Measurements from ENCODE around the gene GCH1. TPM values are rescaled to one million over a fixed set of nuclear protein-coding genes. Genes with fewer than 3 reads are reported as not detected.
"Not testable (repeated sequence)": the region's sequence is repeated elsewhere in the genome, so short reads cannot be mapped to it uniquely, and the experiment has no call there.

GCH1 gene
- total RNA-seq, 4 donors from 2014 or later = 24.3 to 43.4 (median 28.3) TPM

DNA sequence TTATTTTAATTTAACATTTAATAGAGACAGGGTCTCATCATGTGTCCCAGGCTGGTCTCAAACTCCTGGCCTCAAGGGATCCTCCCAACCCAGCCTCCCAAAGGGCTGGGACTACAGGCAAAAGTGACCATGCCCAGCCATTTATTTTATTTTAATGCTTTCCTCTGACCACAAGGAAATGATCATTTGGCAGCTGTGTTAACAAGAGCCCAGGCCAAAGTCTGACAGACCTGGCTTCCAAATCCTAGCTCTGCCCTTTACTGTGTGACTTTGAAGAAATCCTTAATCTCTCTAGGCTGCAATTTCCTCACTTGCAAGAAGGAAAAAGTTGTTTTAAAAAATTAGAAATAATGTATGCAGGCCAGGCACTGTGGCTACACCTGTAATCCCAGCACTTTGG is 16.7 kb upstream of the GCH1 start:
- no peaks in the 10 kb centered on the region for H3K36me3 ChIP-seq
- no peak for DNase-seq
- H3K4me3 ChIP-seq = no peak overlapping the region
- no peaks in the 10 kb centered on the region for H3K4me1 ChIP-seq
- H3K9me3 ChIP-seq = no peaks in the 10 kb centered on the region
- in situ Hi-C loops (cut with MboI; ENCODE audit: low pct_ligation_motif_present in 1 of 4, low pct_unique_long_range_greater_than_20kb in 1 of 4, low sequenced_read_pairs in 3 of 4) (no loop called here), intact Hi-C loops (cut with DNase I; ENCODE audit: low total_unique reads) (no loop called here)
- no peak overlapping the region for H3K27ac ChIP-seq
- no peaks in the 10 kb centered on the region for H3K27me3 ChIP-seq
- TF ChIP-seq EP300 (IDR thresholded peaks at IDR 0.05; ENCODE audit: low read depth) (no peak), POLR2A (IDR thresholded peaks at IDR 0.05) (no peak), POLR2AphosphoS5 (IDR thresholded peaks at IDR 0.05) (no peak)
- TF ChIP-seq, protein P1, sequence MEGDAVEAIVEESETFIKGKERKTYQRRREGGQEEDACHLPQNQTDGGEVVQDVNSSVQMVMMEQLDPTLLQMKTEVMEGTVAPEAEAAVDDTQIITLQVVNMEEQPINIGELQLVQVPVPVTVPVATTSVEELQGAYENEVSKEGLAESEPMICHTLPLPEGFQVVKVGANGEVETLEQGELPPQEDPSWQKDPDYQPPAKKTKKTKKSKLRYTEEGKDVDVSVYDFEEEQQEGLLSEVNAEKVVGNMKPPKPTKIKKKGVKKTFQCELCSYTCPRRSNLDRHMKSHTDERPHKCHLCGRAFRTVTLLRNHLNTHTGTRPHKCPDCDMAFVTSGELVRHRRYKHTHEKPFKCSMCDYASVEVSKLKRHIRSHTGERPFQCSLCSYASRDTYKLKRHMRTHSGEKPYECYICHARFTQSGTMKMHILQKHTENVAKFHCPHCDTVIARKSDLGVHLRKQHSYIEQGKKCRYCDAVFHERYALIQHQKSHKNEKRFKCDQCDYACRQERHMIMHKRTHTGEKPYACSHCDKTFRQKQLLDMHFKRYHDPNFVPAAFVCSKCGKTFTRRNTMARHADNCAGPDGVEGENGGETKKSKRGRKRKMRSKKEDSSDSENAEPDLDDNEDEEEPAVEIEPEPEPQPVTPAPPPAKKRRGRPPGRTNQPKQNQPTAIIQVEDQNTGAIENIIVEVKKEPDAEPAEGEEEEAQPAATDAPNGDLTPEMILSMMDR (IDR thresholded peaks at IDR 0.05) = no peak

DNA sequence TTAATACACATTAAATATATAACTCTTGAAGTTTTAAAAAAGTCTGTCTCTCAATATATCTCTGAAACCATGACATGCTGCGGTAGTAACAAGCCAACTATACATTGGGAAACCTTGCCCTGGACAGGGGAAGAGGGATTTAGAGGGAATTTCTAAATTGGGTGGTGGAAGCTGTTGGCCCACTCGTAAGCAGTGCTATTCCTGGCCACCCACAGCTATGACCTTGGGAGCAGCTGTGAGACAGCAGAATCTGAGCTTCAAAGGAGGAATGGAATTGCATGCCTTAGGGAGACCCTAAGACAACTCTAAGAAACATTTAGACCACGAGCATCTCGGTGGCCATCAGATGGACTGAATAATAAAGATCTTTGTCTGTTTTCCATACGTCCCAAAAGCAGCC is 15.8 kb upstream of the GCH1 start:
- no peak overlapping the region for H3K4me3 ChIP-seq
- in situ Hi-C loops (cut with MboI; ENCODE audit: low pct_ligation_motif_present in 1 of 4, low pct_unique_long_range_greater_than_20kb in 1 of 4, low sequenced_read_pairs in 3 of 4) (no loop called here), intact Hi-C loops (cut with DNase I; ENCODE audit: low total_unique reads) (no loop called here)
- no peaks in the 10 kb centered on the region for H3K4me1 ChIP-seq
- no peaks in the 10 kb centered on the region for H3K27me3 ChIP-seq
- 77 to 84% methylated on average over 2 to 5 of the region's 5 CpGs for WGBS, 2 donors (ENCODE audit: low coverage in 1 of 2)
- no peaks in the 10 kb centered on the region for H3K36me3 ChIP-seq
- DNase-seq = no peak
- TF ChIP-seq POLR2AphosphoS5 (IDR thresholded peaks at IDR 0.05) (no peak), POLR2A (IDR thresholded peaks at IDR 0.05) (no peak), EP300 (IDR thresholded peaks at IDR 0.05; ENCODE audit: low read depth) (no peak)
- TF ChIP-seq, protein P1 (IDR thresholded peaks at IDR 0.05) = no peak
- no peaks in the 10 kb centered on the region for H3K9me3 ChIP-seq
- H3K27ac ChIP-seq = no peak overlapping the region

DNA sequence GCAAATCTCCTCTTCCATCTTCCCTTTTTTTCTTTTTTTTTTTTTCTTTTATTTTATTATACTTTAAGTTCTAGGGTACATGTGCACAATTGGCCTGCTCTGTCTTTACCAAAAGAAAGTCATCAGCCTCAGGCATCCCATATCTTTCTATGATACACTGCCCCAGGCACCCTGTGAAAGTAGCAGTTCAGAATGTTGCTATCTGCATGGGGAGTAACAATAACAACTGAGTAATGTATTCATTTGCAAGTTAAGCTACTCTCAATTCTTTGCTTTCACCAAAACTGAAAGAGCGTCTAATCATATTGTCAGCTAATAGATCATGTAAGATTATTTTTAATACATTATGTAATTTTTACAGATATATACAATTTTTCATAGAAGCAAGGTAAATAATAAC is 13.5 kb upstream of the GCH1 start:
- intact Hi-C loops (cut with DNase I; ENCODE audit: low total_unique reads) (no loop called here), in situ Hi-C loops (cut with MboI; ENCODE audit: low pct_ligation_motif_present in 1 of 4, low pct_unique_long_range_greater_than_20kb in 1 of 4, low sequenced_read_pairs in 3 of 4) (no loop called here)
- no peaks in the 10 kb centered on the region for H3K36me3 ChIP-seq
- no peaks in the 10 kb centered on the region for H3K4me1 ChIP-seq
- DNase-seq = no peak
- H3K27ac ChIP-seq = no peak overlapping the region
- no peaks in the 10 kb centered on the region for H3K9me3 ChIP-seq
- H3K4me3 ChIP-seq = no peak overlapping the region
- TF ChIP-seq POLR2AphosphoS5 (IDR thresholded peaks at IDR 0.05) (no peak), EP300 (IDR thresholded peaks at IDR 0.05; ENCODE audit: low read depth) (no peak), POLR2A (IDR thresholded peaks at IDR 0.05) (no peak)
- TF ChIP-seq, protein P1 (IDR thresholded peaks at IDR 0.05) = no peak
- WGBS, 2 donors (ENCODE audit: low coverage in 1 of 2) = 95 to 100% methylated on average over 1 of the region's 1 CpG
- H3K27me3 ChIP-seq = no peaks in the 10 kb centered on the region

DNA sequence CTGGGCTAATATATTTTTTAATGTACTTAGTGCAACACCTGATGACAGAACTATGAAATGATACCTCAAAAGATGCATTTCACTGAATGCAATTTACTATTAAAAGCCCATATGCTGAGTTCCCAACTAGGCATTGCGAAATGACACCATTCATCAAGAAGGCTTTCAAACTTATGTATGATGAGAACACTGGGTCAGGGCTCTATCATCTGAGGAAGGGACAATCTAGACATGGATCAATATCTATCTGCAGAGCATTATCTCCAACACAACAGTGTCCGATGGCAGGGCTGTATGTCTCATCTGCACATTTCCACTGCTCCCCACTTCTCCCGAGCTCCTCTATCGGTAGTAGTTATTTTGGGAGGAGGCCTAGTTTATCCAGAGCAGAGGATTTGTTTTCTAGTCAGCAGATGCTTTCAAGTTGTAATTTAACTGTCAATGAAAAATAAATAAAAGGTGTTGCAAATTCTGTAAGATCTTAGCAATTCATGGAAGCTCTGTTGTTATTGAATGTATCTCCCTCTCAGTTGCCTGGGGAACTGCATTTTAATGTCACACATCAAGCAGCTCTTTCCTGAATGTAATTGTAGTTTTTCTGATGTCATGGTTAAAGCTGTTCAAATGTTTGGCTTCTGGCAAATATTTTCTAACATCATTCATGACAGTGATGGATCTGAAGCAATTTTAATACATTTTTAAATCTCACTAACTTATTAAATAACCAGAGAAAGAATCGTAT is 7.4 kb upstream of the GCH1 start:
- Histone ChIP-seq H3K4me3 (no peak overlapping the region), H3K9me3 (no peaks in the 10 kb centered on the region), H3K36me3 (no peaks in the 10 kb centered on the region), H3K27ac (no peak overlapping the region), H3K27me3 (no peaks in the 10 kb centered on the region), H3K4me1 (no peaks in the 10 kb centered on the region)
- in situ Hi-C loops (cut with MboI; ENCODE audit: low pct_ligation_motif_present in 1 of 4, low pct_unique_long_range_greater_than_20kb in 1 of 4, low sequenced_read_pairs in 3 of 4) = no loop called here
- WGBS, 2 donors (ENCODE audit: low coverage in 1 of 2) = 91 to 96% methylated on average over 2 to 5 of the region's 5 CpGs
- intact Hi-C loops (cut with DNase I; ENCODE audit: low total_unique reads) = no loop called here
- no peak for DNase-seq
- TF ChIP-seq EP300 (IDR thresholded peaks at IDR 0.05; ENCODE audit: low read depth) (no peak), POLR2A (IDR thresholded peaks at IDR 0.05) (no peak)

DNA sequence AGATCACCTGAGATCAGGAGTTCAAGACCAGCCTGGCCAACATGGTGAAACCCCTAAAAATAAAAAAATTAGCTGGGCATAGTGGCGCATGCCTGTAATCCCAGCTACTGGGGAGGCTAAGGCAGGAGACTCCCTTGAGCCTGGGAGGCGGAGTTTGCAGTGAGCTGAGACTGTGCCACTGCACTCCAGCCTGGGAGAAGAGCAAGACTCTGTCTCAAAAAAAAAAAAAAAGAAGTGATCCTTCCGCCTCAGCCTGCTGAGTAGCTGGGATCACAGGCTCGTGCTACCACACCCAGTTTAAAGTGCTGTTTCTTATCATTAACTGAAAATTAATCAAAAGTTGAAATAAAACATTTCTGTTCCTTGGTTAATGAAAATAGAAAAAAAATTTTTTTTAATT is 6.3 kb upstream of the GCH1 start:
- H3K4me3 ChIP-seq; in situ Hi-C loops (cut with MboI; ENCODE audit: low pct_ligation_motif_present in 1 of 4, low pct_unique_long_range_greater_than_20kb in 1 of 4, low sequenced_read_pairs in 3 of 4); H3K4me1 ChIP-seq; H3K27ac ChIP-seq; intact Hi-C loops (cut with DNase I; ENCODE audit: low total_unique reads); H3K9me3 ChIP-seq; H3K36me3 ChIP-seq; H3K27me3 ChIP-seq; DNase-seq: not testable (repeated sequence)
- 70 to 73% methylated on average over 2 to 4 of the region's 4 CpGs for WGBS, 2 donors (ENCODE audit: low coverage in 1 of 2)

All from transverse colon (tissue), 4 donors.